ENCODE data around the gene KRTAP10-3.

Gene KRTAP10-3

DNA sequence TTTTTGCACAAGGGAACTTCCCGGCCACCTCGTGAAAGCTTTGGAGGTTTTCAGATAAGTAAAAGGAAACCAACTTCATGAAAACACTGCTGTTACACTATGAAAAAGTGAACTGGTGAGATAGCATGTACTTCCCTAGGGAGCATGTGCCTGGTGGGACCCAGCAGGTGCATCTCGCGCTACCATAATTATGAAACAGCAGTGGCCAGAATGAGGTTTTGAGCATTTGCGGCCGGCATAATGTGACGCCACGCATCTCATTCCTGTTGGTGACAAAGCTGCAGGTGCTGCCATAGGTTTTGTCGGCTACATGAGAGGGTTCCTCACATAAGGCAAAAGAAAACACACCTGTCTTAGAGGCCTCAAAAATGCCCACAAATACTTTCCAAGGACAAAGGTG is 1.7 kb downstream of the KRTAP10-3 start:
- WGBS, 2 donors (ENCODE audit: extremely low coverage in 2 of 2, insufficient read length in 2 of 2, insufficient replicate concordance in 1 of 2), result no CpG with 5 or more reads among the region's 9 CpGs
- H3K9me3 ChIP-seq (replicated peaks in 1 of 2; ENCODE audit: control insufficient read depth in 2 of 2, insufficient read depth in 1 of 2, low read depth in 1 of 2, low read length in 2 of 2), result no peaks in the 10 kb centered on the region
- no peak overlapping the region for H2BK5ac ChIP-seq (ENCODE audit: low read length)
- no peak overlapping the region for H3K18ac ChIP-seq (ENCODE audit: low read length)
- no peak overlapping the region for H2AFZ ChIP-seq (ENCODE audit: low read length)
- no peaks in the 10 kb centered on the region for H3K79me1 ChIP-seq (ENCODE audit: low read depth, low read length)
- H4K8ac ChIP-seq (ENCODE audit: low read depth, low read length), result no peak overlapping the region
- H3K9ac ChIP-seq (ENCODE audit: low read depth, low read length, poor library complexity), result no peak overlapping the region
- no peaks in the 10 kb centered on the region for H3K36me3 ChIP-seq (replicated peaks in 1 of 2; ENCODE audit: control insufficient read depth in 2 of 2, insufficient read depth in 2 of 2, low read length in 2 of 2)
- no peak overlapping the region for H4K91ac ChIP-seq (ENCODE audit: low read depth, low read length, poor library complexity)
- no peak overlapping the region for H3K14ac ChIP-seq (ENCODE audit: low read length)
- peaks cover 4 to 5% of the 10 kb centered on the region in 2 donors for H3K4me1 ChIP-seq (ENCODE audit: control insufficient read depth in 2 of 2, insufficient read depth in 1 of 2, low read depth in 1 of 2, low read length in 2 of 2)
- H2BK12ac ChIP-seq (ENCODE audit: low read length), result no peak overlapping the region
- H3K23ac ChIP-seq (ENCODE audit: low read depth, low read length, poor library complexity), result no peak overlapping the region
- H3K4me2 ChIP-seq (ENCODE audit: insufficient read depth, low read length, poor library complexity, severe bottlenecking), result no peak overlapping the region
- H2BK120ac ChIP-seq (ENCODE audit: low read depth, low read length), result no peak overlapping the region
- H2BK15ac ChIP-seq (ENCODE audit: low read length), result no peak overlapping the region
- no peak overlapping the region for H3K4me3 ChIP-seq (ENCODE audit: low read length in 2 of 2)
- no peaks in the 10 kb centered on the region for H3K27me3 ChIP-seq (ENCODE audit: control insufficient read depth in 3 of 3, insufficient read depth in 3 of 3, low read depth in 1 of 3, low read length in 3 of 3)
- DNase-seq (ENCODE audit: low spot score), result no peak
- H3K27ac ChIP-seq (replicated peaks; ENCODE audit: low read length), result no peak overlapping the region
- H3K4ac ChIP-seq (ENCODE audit: low read length), result no peak overlapping the region
- no peak overlapping the region for H2AK5ac ChIP-seq (ENCODE audit: low read depth, low read length)

DNA sequence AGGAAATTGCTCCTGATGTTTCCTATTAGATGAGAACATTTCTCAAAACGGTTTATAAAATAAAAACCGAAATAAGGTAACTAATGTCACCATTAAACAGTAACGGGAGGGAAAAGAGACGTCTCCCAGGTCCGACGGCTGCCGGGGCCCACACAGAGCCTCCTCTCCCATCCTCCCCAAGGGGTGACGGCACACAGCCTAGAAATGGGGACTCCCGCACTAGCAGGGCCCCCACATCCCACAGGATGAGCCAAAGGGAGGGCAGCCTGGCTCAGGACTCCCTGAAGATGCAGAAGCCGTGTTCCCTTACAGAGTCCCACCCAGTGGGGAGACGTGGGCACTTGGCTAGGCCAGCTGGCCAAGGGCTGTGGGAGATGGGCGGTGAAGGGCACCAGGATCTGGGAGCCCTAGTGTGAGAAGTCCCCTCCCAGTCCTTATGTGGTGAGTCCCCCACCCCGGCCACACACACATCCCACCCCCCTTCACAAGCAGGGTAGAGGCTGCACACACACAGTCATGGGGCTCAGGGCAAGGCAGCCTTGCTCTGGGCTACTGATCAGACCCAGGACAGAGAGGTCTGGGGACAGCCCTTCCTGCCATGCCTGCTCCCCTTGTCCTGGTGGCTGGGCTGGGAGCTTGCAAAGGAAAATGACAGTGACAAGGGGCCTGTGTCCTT is 3.3 kb downstream of the KRTAP10-3 start:
- no peak overlapping the region for H4K91ac ChIP-seq (ENCODE audit: low read depth, low read length, poor library complexity)
- peak overlapping the region; percentile 35 for H2BK15ac ChIP-seq (ENCODE audit: low read length)
- no peak overlapping the region for H2BK120ac ChIP-seq (ENCODE audit: low read depth, low read length)
- no peak overlapping the region for H2BK5ac ChIP-seq (ENCODE audit: low read length)
- no peaks in the 10 kb centered on the region for H3K9me3 ChIP-seq (replicated peaks in 1 of 2; ENCODE audit: control insufficient read depth in 2 of 2, insufficient read depth in 1 of 2, low read depth in 1 of 2, low read length in 2 of 2)
- no peak overlapping the region for H3K4ac ChIP-seq (ENCODE audit: low read length)
- no peak overlapping the region for H3K23ac ChIP-seq (ENCODE audit: low read depth, low read length, poor library complexity)
- H3K14ac ChIP-seq (ENCODE audit: low read length), result no peak overlapping the region
- H3K4me1 ChIP-seq (ENCODE audit: control insufficient read depth in 2 of 2, insufficient read depth in 1 of 2, low read depth in 1 of 2, low read length in 2 of 2), result peaks cover 12 to 14% of the 10 kb centered on the region in 2 donors
- H3K27ac ChIP-seq (replicated peaks; ENCODE audit: low read length), result no peak overlapping the region
- H2AFZ ChIP-seq (ENCODE audit: low read length), result no peak overlapping the region
- H3K79me1 ChIP-seq (ENCODE audit: low read depth, low read length), result no peaks in the 10 kb centered on the region
- H3K27me3 ChIP-seq (ENCODE audit: control insufficient read depth in 3 of 3, insufficient read depth in 3 of 3, low read depth in 1 of 3, low read length in 3 of 3), result no peaks in the 10 kb centered on the region
- peak overlapping the region; percentile 88 for H2AK5ac ChIP-seq (ENCODE audit: low read depth, low read length)
- no peak overlapping the region for H3K4me3 ChIP-seq (ENCODE audit: low read length in 2 of 2)
- no peak overlapping the region for H2BK12ac ChIP-seq (ENCODE audit: low read length)
- no peak overlapping the region for H4K8ac ChIP-seq (ENCODE audit: low read depth, low read length)
- H3K9ac ChIP-seq (ENCODE audit: low read depth, low read length, poor library complexity), result no peak overlapping the region
- H3K18ac ChIP-seq (ENCODE audit: low read length), result peak overlapping the region; percentile 75
- H3K4me2 ChIP-seq (ENCODE audit: insufficient read depth, low read length, poor library complexity, severe bottlenecking), result no peak overlapping the region
- WGBS, 2 donors (ENCODE audit: extremely low coverage in 2 of 2, insufficient read length in 2 of 2, insufficient replicate concordance in 1 of 2), result no CpG with 5 or more reads among the region's 13 CpGs
- DNase-seq (ENCODE audit: low spot score), result no peak
- no peaks in the 10 kb centered on the region for H3K36me3 ChIP-seq (replicated peaks in 1 of 2; ENCODE audit: control insufficient read depth in 2 of 2, insufficient read depth in 2 of 2, low read length in 2 of 2)

DNA sequence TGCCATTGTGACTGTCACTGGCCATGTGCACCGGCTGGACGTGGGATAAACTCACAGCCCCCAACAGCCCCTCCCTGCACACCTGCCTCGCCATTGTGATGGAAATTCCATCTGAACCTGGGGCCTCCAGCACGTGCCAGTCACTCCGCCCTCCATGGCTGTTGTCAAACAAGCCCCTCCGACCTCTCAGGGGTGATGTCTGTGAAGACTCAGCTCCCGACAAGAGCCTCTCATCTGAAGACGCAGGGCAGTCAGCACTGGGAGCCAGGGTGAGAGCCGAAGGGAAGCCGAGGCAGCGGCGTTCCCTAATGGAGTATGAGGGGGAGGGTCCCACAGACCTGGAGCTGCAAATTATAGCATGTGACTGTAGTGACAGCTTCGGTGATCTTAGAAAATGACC is 5.9 kb downstream of the KRTAP10-3 start:
- Histone ChIP-seq H3K18ac (ENCODE audit: low read length) (no peak overlapping the region), H3K4me1 (ENCODE audit: control insufficient read depth in 2 of 2, insufficient read depth in 1 of 2, low read depth in 1 of 2, low read length in 2 of 2) (peaks cover 23 to 25% of the 10 kb centered on the region in 2 donors)

DNA sequence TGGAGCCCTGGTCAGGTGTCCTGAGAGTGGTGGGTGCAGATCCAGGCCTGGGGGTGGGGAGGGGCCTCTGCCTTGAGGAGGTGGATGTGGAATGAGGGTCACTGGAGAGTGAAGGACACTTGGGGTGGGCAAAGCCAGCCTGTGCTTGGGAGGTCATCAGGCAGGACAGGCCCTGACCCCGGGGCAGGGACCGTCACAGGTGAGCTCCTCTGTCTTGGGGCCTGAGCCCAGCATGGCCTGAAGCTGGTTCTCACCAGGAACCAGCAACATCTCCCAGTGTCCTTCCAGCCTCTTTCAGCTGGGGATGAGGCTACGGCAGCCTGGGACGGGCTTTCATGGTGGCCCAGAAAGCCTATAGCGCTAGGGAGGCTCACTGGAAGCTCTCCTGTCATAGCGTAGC is 6.5 kb downstream of the KRTAP10-3 start:
- no peaks in the 10 kb centered on the region for H3K27me3 ChIP-seq (ENCODE audit: control insufficient read depth in 3 of 3, insufficient read depth in 3 of 3, low read depth in 1 of 3, low read length in 3 of 3)
- no peak overlapping the region for H3K9ac ChIP-seq (ENCODE audit: low read depth, low read length, poor library complexity)

More for the DNA sequence above, 5.9 kb downstream of the KRTAP10-3 start:
- H2BK12ac ChIP-seq (ENCODE audit: low read length), result peak overlapping the region; percentile 51
- H3K14ac ChIP-seq (ENCODE audit: low read length), result no peak overlapping the region
- H3K36me3 ChIP-seq (replicated peaks in 1 of 2; ENCODE audit: control insufficient read depth in 2 of 2, insufficient read depth in 2 of 2, low read length in 2 of 2), result no peaks in the 10 kb centered on the region
- no peak overlapping the region for H3K9ac ChIP-seq (ENCODE audit: low read depth, low read length, poor library complexity)
- no peak for DNase-seq (ENCODE audit: low spot score)
- peak overlapping the region; percentile 95 for H2AK5ac ChIP-seq (ENCODE audit: low read depth, low read length)
- H3K27ac ChIP-seq (replicated peaks; ENCODE audit: low read length), result no peak overlapping the region
- H3K4me3 ChIP-seq (ENCODE audit: low read length in 2 of 2), result no peak overlapping the region
- H3K4ac ChIP-seq (ENCODE audit: low read length), result no peak overlapping the region
- no CpG with 5 or more reads among the region's 13 CpGs for WGBS, 2 donors (ENCODE audit: extremely low coverage in 2 of 2, insufficient read length in 2 of 2, insufficient replicate concordance in 1 of 2)
- no peak overlapping the region for H2AFZ ChIP-seq (ENCODE audit: low read length)
- H3K79me1 ChIP-seq (ENCODE audit: low read depth, low read length), result no peaks in the 10 kb centered on the region
- H3K4me2 ChIP-seq (ENCODE audit: insufficient read depth, low read length, poor library complexity, severe bottlenecking), result no peak overlapping the region
- peak overlapping the region; percentile 27 for H2BK5ac ChIP-seq (ENCODE audit: low read length)
- no peak overlapping the region for H2BK120ac ChIP-seq (ENCODE audit: low read depth, low read length)
- no peaks in the 10 kb centered on the region for H3K27me3 ChIP-seq (ENCODE audit: control insufficient read depth in 3 of 3, insufficient read depth in 3 of 3, low read depth in 1 of 3, low read length in 3 of 3)
- H3K23ac ChIP-seq (ENCODE audit: low read depth, low read length, poor library complexity), result no peak overlapping the region
- no peak overlapping the region for H4K8ac ChIP-seq (ENCODE audit: low read depth, low read length)
- H2BK15ac ChIP-seq (ENCODE audit: low read length), result peak overlapping the region; percentile 5
- no peak overlapping the region for H4K91ac ChIP-seq (ENCODE audit: low read depth, low read length, poor library complexity)
- no peaks in the 10 kb centered on the region for H3K9me3 ChIP-seq (replicated peaks in 1 of 2; ENCODE audit: control insufficient read depth in 2 of 2, insufficient read depth in 1 of 2, low read depth in 1 of 2, low read length in 2 of 2)

More for the DNA sequence above, 6.5 kb downstream of the KRTAP10-3 start:
- peaks cover 21 to 22% of the 10 kb centered on the region in 2 donors for H3K4me1 ChIP-seq (ENCODE audit: control insufficient read depth in 2 of 2, insufficient read depth in 1 of 2, low read depth in 1 of 2, low read length in 2 of 2)
- H2BK12ac ChIP-seq (ENCODE audit: low read length), result peak overlapping the region; percentile 10
- peak overlapping the region; percentile 27 for H2BK5ac ChIP-seq (ENCODE audit: low read length)
- peak overlapping the region; percentile 69 for H2AFZ ChIP-seq (ENCODE audit: low read length)
- no peak overlapping the region for H4K8ac ChIP-seq (ENCODE audit: low read depth, low read length)
- peak overlapping the region; percentile 78 for H3K14ac ChIP-seq (ENCODE audit: low read length)
- peak overlapping the region; percentile 89 for H4K91ac ChIP-seq (ENCODE audit: low read depth, low read length, poor library complexity)
- H3K36me3 ChIP-seq (replicated peaks in 1 of 2; ENCODE audit: control insufficient read depth in 2 of 2, insufficient read depth in 2 of 2, low read length in 2 of 2), result no peaks in the 10 kb centered on the region
- no peaks in the 10 kb centered on the region for H3K79me1 ChIP-seq (ENCODE audit: low read depth, low read length)
- H3K27ac ChIP-seq (replicated peaks; ENCODE audit: low read length), result no peak overlapping the region
- H2BK15ac ChIP-seq (ENCODE audit: low read length), result peak overlapping the region; percentile 5
- peak overlapping the region; percentile 95 for H2AK5ac ChIP-seq (ENCODE audit: low read depth, low read length)
- H3K4ac ChIP-seq (ENCODE audit: low read length), result no peak overlapping the region
- peak overlapping the region; percentile 9 for H2BK120ac ChIP-seq (ENCODE audit: low read depth, low read length)
- no peak overlapping the region for H3K4me3 ChIP-seq (ENCODE audit: low read length in 2 of 2)
- H3K4me2 ChIP-seq (ENCODE audit: insufficient read depth, low read length, poor library complexity, severe bottlenecking), result no peak overlapping the region
- H3K9me3 ChIP-seq (replicated peaks in 1 of 2; ENCODE audit: control insufficient read depth in 2 of 2, insufficient read depth in 1 of 2, low read depth in 1 of 2, low read length in 2 of 2), result peaks cover 0 to 3% of the 10 kb centered on the region in 2 donors
- no CpG with 5 or more reads among the region's 6 CpGs for WGBS, 2 donors (ENCODE audit: extremely low coverage in 2 of 2, insufficient read length in 2 of 2, insufficient replicate concordance in 1 of 2)
- H3K23ac ChIP-seq (ENCODE audit: low read depth, low read length, poor library complexity), result no peak overlapping the region
- peak overlapping the region; percentile 92 for H3K18ac ChIP-seq (ENCODE audit: low read length)
- no peak for DNase-seq (ENCODE audit: low spot score)
